Esophagus muscularis mucosa (tissue), 4 donors: ENCODE measurements around the gene MRPL41. TPM values are rescaled to one million over a fixed set of nuclear protein-coding genes. Genes with fewer than 3 reads are reported as not detected.

Experiments used
- DNase-seq: peaks from one replicate; pipeline ENCODE4 v3.0.0-alpha.2; 2017; ENCODE audit errors: extremely low spot score
- H3K27ac ChIP-seq, 4 donors: fragments of 200-600 bp; sonication (generic); replicated peaks in 1 of 4; 1 replicate in 3 of 4; 2 replicates in 1 of 4; pipeline ENCODE4 v1.5.1; 2016 to 2019; ENCODE audit warnings: mild to moderate bottlenecking in 1 of 4
- H3K27me3 ChIP-seq, 4 donors: fragments of 200-600 bp; sonication (generic); one replicate each; pipeline versions ENCODE4 v1.5.1 to v1.6.0; 2016 to 2019
- H3K36me3 ChIP-seq, 4 donors: fragments of 200-600 bp; sonication (generic); one replicate each; pipeline ENCODE4 v1.5.1; 2016 to 2019
- H3K4me1 ChIP-seq, 4 donors: fragments of 200-600 bp; sonication (generic); one replicate each; pipeline ENCODE4 v1.5.1; 2016 to 2019
- H3K4me3 ChIP-seq, 4 donors: fragments of 200-600 bp; sonication (generic); 1 replicate in 2 of 4; 2 replicates in 2 of 4; pipeline ENCODE4 v1.5.1; 2016 to 2019; ENCODE audit warnings: mild to moderate bottlenecking in 4 of 4, moderate library complexity in 1 of 4
- H3K9me3 ChIP-seq, 4 donors: fragments of 200-600 bp; sonication (generic); 1 replicate in 3 of 4; 2 replicates in 1 of 4; pipeline ENCODE4 v1.5.1; 2016 to 2019
- EP300 ChIP-seq: sonication (generic); formaldehyde crosslinking; IDR thresholded peaks from one replicate; pipeline ENCODE4 v1.6.1; 2017; ENCODE audit warnings: antibody characterized with exemption
- POLR2A ChIP-seq: fragments of 450-650 bp; IDR thresholded peaks from one replicate; pipeline ENCODE4 v1.6.1; 2017; ENCODE audit warnings: antibody characterized with exemption, moderate library complexity, mild to moderate bottlenecking, low read depth
- POLR2AphosphoS5 ChIP-seq, 2 donors: sonication (generic); formaldehyde crosslinking; IDR thresholded peaks; one replicate each; pipeline ENCODE4 v1.6.1; 2017; ENCODE audit warnings: antibody characterized with exemption in 2 of 2
- WGBS: methylation state at CpG from one replicate; pipeline ENCODE4 v1.1.5; 2018; 5-methylcytosine and 5-hydroxymethylcytosine counted together
- intact Hi-C: fragments of 100-400 bp; cut with DNase I; formaldehyde crosslinking; loops from one replicate; pipeline ENCODE4 v1.15.1; 2023
- total RNA-seq, 4 donors: library from RNA; depleted of rRNA; stranded (reverse); fragments of >200 nt; gene quantifications; one replicate each; pipeline versions ENCODE4 v1.1.0 to v1.2.1, GENCODE V29; 2016
- TF ChIP-seq, protein P1 (sequence below), 3 experiments: fragments of 200-600 bp in 2 of 3; fragments of 450-650 bp in 1 of 3; sonication (generic) in 2 of 3; IDR thresholded peaks; one replicate each; pipeline ENCODE4 v1.5.1; 2017 to 2019; ENCODE audit warnings: antibody characterized with exemption in 3 of 3, mild to moderate bottlenecking in 2 of 3, moderate library complexity in 1 of 3

MRPL41 gene
- 10 to 100 TPM; 59.8 to 83.8 (median 78.2) TPM for total RNA-seq

DNA sequence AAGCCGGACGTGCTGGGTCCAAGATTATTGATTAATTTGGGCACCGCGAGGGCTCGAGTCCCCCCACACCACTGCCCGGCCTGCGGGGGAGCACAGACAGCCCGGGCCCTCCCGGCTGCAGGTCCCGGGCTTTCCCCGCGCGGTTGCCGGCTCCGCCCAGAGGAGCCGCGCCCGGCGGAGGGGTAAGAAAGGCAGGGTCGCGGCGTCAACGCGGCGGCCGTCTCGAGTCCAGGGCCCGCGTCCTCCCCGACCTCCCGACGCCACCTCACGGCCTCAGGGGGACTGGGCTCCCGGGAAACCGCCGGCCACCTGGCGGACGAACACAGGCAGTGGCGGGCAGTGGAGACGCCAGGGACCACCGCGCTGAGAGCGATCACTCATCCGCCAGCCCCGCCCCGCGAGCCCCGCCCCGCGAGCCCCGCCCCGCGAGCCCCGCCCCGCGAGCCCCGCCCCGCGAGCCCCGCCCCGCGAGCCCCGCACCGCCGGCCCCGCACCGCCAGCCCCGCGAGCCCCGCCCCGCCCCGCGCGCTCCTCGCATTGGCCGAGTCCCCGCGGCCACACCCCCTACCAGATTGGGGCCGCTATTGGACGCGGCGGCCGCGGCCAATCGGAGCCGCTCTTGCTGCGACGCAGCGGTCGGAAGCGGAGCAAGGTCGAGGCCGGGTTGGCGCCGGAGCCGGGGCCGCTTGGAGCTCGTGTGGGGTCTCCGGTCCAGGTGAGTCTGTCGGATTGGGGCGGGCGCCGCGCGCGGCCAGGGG lies at the start of gene MRPL41:
Gene MRPL41 (plus strand): TSS at position 616 of the 758 bp plus-strand sequence. CDS start 203 bp downstream, outside the sequence.
- WGBS, result no CpG with 5 or more reads among the region's 106 CpGs
- intact Hi-C loops, result no loop called here
- H3K36me3 ChIP-seq, result peaks cover 0 to 34% (median 29%) of the 10 kb centered on the region in 4 donors

DNA sequence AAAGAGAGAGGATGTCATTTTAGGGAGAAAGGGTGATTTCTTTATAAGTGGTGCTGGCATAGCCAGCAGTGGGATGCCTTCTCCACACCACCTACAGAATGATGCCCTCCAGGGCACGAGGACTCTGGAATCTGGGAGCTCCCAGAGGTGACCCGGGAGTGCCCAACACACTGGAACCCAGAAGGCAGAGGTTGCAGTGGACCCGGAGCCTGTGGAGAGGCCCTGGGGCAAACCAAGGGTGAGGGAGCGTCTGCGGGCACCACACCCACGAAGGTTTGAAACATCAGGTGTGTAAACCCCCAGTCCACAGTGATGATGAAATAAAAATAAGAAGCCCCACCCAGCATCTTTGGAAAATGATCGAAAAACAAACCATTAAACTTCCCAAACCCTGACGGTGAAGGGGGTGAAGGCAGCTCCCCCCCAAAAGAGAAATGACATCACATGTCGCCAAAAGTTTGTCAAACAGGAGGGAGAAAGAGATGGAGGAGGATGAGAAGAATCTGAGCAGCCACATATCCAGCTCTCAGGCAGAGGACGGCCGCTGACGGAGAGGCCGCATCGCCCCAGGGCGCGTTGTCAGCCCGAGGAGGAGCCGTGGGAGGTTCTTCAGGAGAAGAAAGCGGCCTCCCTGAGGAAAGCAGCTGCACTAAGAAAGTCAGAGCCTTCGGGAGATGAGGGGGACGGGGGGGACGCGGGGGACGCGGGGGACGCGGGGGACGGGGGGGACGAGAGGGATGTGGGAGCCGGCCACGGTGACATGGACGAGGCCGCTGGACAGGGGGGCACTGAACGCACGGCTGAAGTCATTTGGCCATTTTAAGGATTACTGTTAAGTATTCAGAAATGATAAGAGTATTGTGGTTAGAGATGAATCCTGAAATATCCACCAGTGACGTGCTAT lies 49.4 kb upstream of the MRPL41 start:
- no peak overlapping the region for H3K4me3 ChIP-seq
- intact Hi-C loops, result no loop called here

More for the DNA sequence above, at the start of gene MRPL41:
- H3K4me1 ChIP-seq, result peaks cover 13 to 53% (median 48%) of the 10 kb centered on the region in 4 donors
- peaks cover 0 to 3% (median 0%) of the 10 kb centered on the region in 4 donors for H3K27me3 ChIP-seq
- TF ChIP-seq POLR2AphosphoS5 (IDR thresholded peaks at IDR 0.05), result peak; percentile 94 to 97
- TF ChIP-seq, protein P1, sequence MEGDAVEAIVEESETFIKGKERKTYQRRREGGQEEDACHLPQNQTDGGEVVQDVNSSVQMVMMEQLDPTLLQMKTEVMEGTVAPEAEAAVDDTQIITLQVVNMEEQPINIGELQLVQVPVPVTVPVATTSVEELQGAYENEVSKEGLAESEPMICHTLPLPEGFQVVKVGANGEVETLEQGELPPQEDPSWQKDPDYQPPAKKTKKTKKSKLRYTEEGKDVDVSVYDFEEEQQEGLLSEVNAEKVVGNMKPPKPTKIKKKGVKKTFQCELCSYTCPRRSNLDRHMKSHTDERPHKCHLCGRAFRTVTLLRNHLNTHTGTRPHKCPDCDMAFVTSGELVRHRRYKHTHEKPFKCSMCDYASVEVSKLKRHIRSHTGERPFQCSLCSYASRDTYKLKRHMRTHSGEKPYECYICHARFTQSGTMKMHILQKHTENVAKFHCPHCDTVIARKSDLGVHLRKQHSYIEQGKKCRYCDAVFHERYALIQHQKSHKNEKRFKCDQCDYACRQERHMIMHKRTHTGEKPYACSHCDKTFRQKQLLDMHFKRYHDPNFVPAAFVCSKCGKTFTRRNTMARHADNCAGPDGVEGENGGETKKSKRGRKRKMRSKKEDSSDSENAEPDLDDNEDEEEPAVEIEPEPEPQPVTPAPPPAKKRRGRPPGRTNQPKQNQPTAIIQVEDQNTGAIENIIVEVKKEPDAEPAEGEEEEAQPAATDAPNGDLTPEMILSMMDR (IDR thresholded peaks at IDR 0.05), result peak; percentile 26 to 54 (median 41)
- TF ChIP-seq EP300, result no peak
- TF ChIP-seq POLR2A, result peak; percentile 80
- DNase-seq, result peak; percentile 93
- peak within 1 kb of the TSS; percentile 91 to 98 (median 94) for H3K4me3 ChIP-seq
- no peaks in the 10 kb centered on the region for H3K9me3 ChIP-seq
- H3K27ac ChIP-seq, result peak within 1 kb of the TSS; percentile 87 to 97 (median 96)

DNA sequence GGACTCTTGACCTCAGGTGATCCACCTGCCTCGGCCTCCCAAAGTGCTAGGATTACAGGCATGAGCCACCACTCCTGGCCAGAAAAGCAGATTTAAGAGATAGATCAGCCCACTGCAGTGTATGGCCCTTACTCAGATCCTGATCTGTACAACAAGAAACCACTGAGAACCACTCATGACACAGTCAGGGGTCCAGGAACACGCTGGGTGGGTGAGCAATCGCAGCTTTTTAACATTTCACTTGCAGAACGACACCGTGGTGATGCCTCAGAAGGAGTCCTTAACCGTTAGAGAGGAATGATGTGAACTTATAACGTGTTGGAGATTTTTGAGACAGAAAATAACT lies 47.3 kb upstream of the MRPL41 start:
- no peaks in the 10 kb centered on the region for H3K9me3 ChIP-seq
- DNase-seq, result no peak
- intact Hi-C loops, result no loop called here
- H3K27me3 ChIP-seq, result no peaks in the 10 kb centered on the region
- no peaks in the 10 kb centered on the region for H3K4me1 ChIP-seq
- H3K36me3 ChIP-seq, result peaks cover 0 to 29% (median 19%) of the 10 kb centered on the region in 4 donors
- H3K4me3 ChIP-seq, result no peak overlapping the region
- TF ChIP-seq EP300 (no peak), POLR2A (no peak), POLR2AphosphoS5 (IDR thresholded peaks at IDR 0.05) (no peak)
- TF ChIP-seq, protein P1 (IDR thresholded peaks at IDR 0.05), result no peak
- no peak overlapping the region for H3K27ac ChIP-seq
- WGBS, result 86% methylated on average over 7 of the region's 7 CpGs

More for the DNA sequence above, 49.4 kb upstream of the MRPL41 start:
- Histone ChIP-seq H3K27ac (no peak overlapping the region), H3K27me3 (no peaks in the 10 kb centered on the region), H3K9me3 (no peaks in the 10 kb centered on the region), H3K36me3 (peaks cover 0 to 47% (median 25%) of the 10 kb centered on the region in 4 donors), H3K4me1 (no peaks in the 10 kb centered on the region)
- WGBS, result 90% methylated on average over 35 of the region's 36 CpGs
- TF ChIP-seq POLR2A, result no peak
- TF ChIP-seq, protein P1 (IDR thresholded peaks at IDR 0.05), result no peak
- TF ChIP-seq POLR2AphosphoS5 (IDR thresholded peaks at IDR 0.05), result no peak
- TF ChIP-seq EP300, result no peak
- no peak for DNase-seq

DNA sequence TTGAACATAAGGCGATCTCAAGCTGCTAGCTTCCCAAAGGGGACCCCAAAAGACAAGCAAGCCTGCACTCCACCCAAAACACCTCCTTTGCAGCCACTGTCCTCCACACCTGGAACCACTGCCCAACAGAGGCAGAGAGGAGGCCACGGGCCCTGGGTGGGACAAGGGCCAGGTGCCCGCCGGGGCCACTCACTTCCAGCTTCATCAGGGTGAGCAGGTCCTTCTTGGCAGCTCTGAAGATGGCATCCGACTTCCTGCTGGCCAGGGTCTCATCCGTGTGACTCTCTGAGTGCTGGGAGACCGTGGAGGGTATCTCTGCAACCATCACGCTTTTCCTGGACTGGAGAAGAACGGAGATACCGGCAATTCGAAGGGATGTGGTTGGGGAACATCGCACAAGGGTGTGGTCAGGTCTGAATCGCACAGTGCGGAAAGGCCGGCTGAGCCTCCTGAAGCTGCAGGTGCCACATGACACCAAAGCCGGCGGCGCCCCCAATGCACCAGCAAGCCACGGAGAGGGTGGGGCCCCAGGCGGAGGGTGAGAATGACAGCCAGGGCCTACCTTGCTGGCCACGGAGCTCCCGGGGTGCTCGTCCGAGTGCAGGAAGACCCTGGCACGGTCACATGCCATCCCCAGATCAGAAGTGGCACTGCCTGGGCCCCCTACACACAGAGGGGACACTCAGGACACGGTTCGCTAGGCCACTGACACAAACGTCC lies 46.1 kb upstream of the MRPL41 start:
- H3K4me1 ChIP-seq, result no peaks in the 10 kb centered on the region
- TF ChIP-seq POLR2A, result no peak
- no peak for TF ChIP-seq POLR2AphosphoS5 (IDR thresholded peaks at IDR 0.05)
- TF ChIP-seq EP300, result no peak
- TF ChIP-seq, protein P1 (IDR thresholded peaks at IDR 0.05), result no peak
- no peaks in the 10 kb centered on the region for H3K27me3 ChIP-seq
- no peak overlapping the region for H3K4me3 ChIP-seq
- H3K9me3 ChIP-seq, result no peaks in the 10 kb centered on the region
- peaks cover 0 to 20% (median 8%) of the 10 kb centered on the region in 4 donors for H3K36me3 ChIP-seq
- H3K27ac ChIP-seq, result no peak overlapping the region
- WGBS, result 97% methylated on average over 17 of the region's 28 CpGs
- intact Hi-C loops, result no loop called here
- DNase-seq, result no peak
